Measurements from ENCODE around the gene LIN7A. TPM values are rescaled to one million over a fixed set of nuclear protein-coding genes. Genes with fewer than 3 reads are reported as not detected.

LIN7A gene
- total and polyA plus RNA-seq, 4 donors = 4.0 to 21.7 (median 6.6) TPM

GRCh38 chr12:80966001-80966400 is 28.3 kb upstream of the LIN7A start:
- TF ChIP-seq CTCF (IDR thresholded peaks at IDR 0.05; ENCODE audit: control extremely low read depth, extremely low read depth) = no peak
- Histone ChIP-seq H3K9ac (ENCODE audit: insufficient read depth in 1 of 2, low read length in 2 of 2) (no peak overlapping the region), H3K4me3 (no peak overlapping the region), H3K36me3 (ENCODE audit: control insufficient read depth in 4 of 4, insufficient read depth in 4 of 4, low read length in 4 of 4) (no peaks in the 10 kb centered on the region), H3K27me3 (ENCODE audit: control insufficient read depth in 3 of 3, insufficient read depth in 3 of 3, low read length in 2 of 3) (no peaks in the 10 kb centered on the region), H3K4me1 (ENCODE audit: control insufficient read depth in 5 of 5, insufficient read depth in 5 of 5, low read length in 5 of 5) (no peaks in the 10 kb centered on the region), H3K9me3 (ENCODE audit: control insufficient read depth in 4 of 4, insufficient read depth in 3 of 4, low read length in 3 of 4) (no peaks in the 10 kb centered on the region), H3K27ac (ENCODE audit: low read depth in 1 of 2, low read length in 1 of 2) (no peak overlapping the region)
- no peak for ATAC-seq (ENCODE audit: insufficient read depth, low FRiP score)
- DNase-seq = no peak
- 71 to 86% methylated on average over 1 of the region's 1 CpG for WGBS, 2 donors

- WGBS, 2 donors = 85 to 92% methylated on average over 5 of the region's 5 CpGs
- H3K9me3 ChIP-seq (ENCODE audit: control insufficient read depth in 4 of 4, insufficient read depth in 3 of 4, low read length in 3 of 4) = peaks cover 0 to 1% (median 0%) of the 10 kb centered on the region in 4 donors
- no peaks in the 10 kb centered on the region for H3K36me3 ChIP-seq (ENCODE audit: control insufficient read depth in 4 of 4, insufficient read depth in 4 of 4, low read length in 4 of 4)
- no peaks in the 10 kb centered on the region for H3K4me1 ChIP-seq (ENCODE audit: control insufficient read depth in 5 of 5, insufficient read depth in 5 of 5, low read length in 5 of 5)
- no peak for ATAC-seq (ENCODE audit: insufficient read depth, low FRiP score)
- TF ChIP-seq CTCF (IDR thresholded peaks at IDR 0.05; ENCODE audit: control extremely low read depth, extremely low read depth) = no peak
- no peak overlapping the region for H3K27ac ChIP-seq (ENCODE audit: low read depth in 1 of 2, low read length in 1 of 2)
- H3K27me3 ChIP-seq (ENCODE audit: control insufficient read depth in 3 of 3, insufficient read depth in 3 of 3, low read length in 2 of 3) = no peaks in the 10 kb centered on the region
- no peak overlapping the region for H3K4me3 ChIP-seq
- no peak for DNase-seq
- H3K9ac ChIP-seq (ENCODE audit: insufficient read depth in 1 of 2, low read length in 2 of 2) = no peak overlapping the region
These were observed 20.4 kb upstream of the LIN7A start for GRCh38 chr12:80958162-80958561.

GRCh38 chr12:80954857-80955520 is 17.3 kb upstream of the LIN7A start:
- WGBS, 2 donors = 53 to 65% methylated on average over 5 of the region's 5 CpGs
- peaks cover 0 to 1% (median 0%) of the 10 kb centered on the region in 4 donors for H3K9me3 ChIP-seq (ENCODE audit: control insufficient read depth in 4 of 4, insufficient read depth in 3 of 4, low read length in 3 of 4)
- H3K36me3 ChIP-seq (ENCODE audit: control insufficient read depth in 4 of 4, insufficient read depth in 4 of 4, low read length in 4 of 4) = no peaks in the 10 kb centered on the region
- ATAC-seq (ENCODE audit: insufficient read depth, low FRiP score) (no peak), DNase-seq (no peak)
- no peak overlapping the region for H3K27ac ChIP-seq (ENCODE audit: low read depth in 1 of 2, low read length in 1 of 2)
- no peaks in the 10 kb centered on the region for H3K4me1 ChIP-seq (ENCODE audit: control insufficient read depth in 5 of 5, insufficient read depth in 5 of 5, low read length in 5 of 5)
- no peak overlapping the region for H3K4me3 ChIP-seq
- TF ChIP-seq CTCF (IDR thresholded peaks at IDR 0.05; ENCODE audit: control extremely low read depth, extremely low read depth) = no peak
- H3K27me3 ChIP-seq (ENCODE audit: control insufficient read depth in 3 of 3, insufficient read depth in 3 of 3, low read length in 2 of 3) = no peaks in the 10 kb centered on the region
- no peak overlapping the region for H3K9ac ChIP-seq (ENCODE audit: insufficient read depth in 1 of 2, low read length in 2 of 2)

GRCh38 chr12:80952443-80952842 is 14.7 kb upstream of the LIN7A start:
- TF ChIP-seq CTCF (IDR thresholded peaks at IDR 0.05; ENCODE audit: control extremely low read depth, extremely low read depth) = no peak
- no peaks in the 10 kb centered on the region for H3K36me3 ChIP-seq (ENCODE audit: control insufficient read depth in 4 of 4, insufficient read depth in 4 of 4, low read length in 4 of 4)
- H3K27ac ChIP-seq (ENCODE audit: low read depth in 1 of 2, low read length in 1 of 2) = no peak overlapping the region
- no peak for ATAC-seq (ENCODE audit: insufficient read depth, low FRiP score)
- no peaks in the 10 kb centered on the region for H3K4me1 ChIP-seq (ENCODE audit: control insufficient read depth in 5 of 5, insufficient read depth in 5 of 5, low read length in 5 of 5)
- H3K4me3 ChIP-seq = no peak overlapping the region
- no peak for DNase-seq
- H3K9ac ChIP-seq (ENCODE audit: insufficient read depth in 1 of 2, low read length in 2 of 2) = no peak overlapping the region
- H3K9me3 ChIP-seq (ENCODE audit: control insufficient read depth in 4 of 4, insufficient read depth in 3 of 4, low read length in 3 of 4) = no peaks in the 10 kb centered on the region
- H3K27me3 ChIP-seq (ENCODE audit: control insufficient read depth in 3 of 3, insufficient read depth in 3 of 3, low read length in 2 of 3) = no peaks in the 10 kb centered on the region

Measured in lung (tissue), 12 donors.